OCI-LY3 (cell line): Measurements from ENCODE around the gene PEX7.
"Not testable (repeated sequence)": the region's sequence is repeated elsewhere in the genome, so short reads cannot be mapped to it uniquely, and the experiment has no call there.

Experiments used
- H2AFZ ChIP-seq: fragments of 200-600, 300-600 bp; shearing (Covaris generic); 2 replicates; pipeline ENCODE4 v1.6.0; 2014; ENCODE audit warnings: antibody characterized with exemption, low read depth, low read length
- H3K27ac ChIP-seq: fragments of 200-600, 300-600 bp; sonication (generic); 2 replicates; pipeline ENCODE4 v1.5.1; 2014; ENCODE audit warnings: mild to moderate bottlenecking, low read length, moderate library complexity, mixed read lengths
- H3K27me3 ChIP-seq: fragments of 200-600, 300-600 bp; sonication (generic); 2 replicates; pipeline ENCODE4 v1.6.1; 2014; ENCODE audit warnings: low read depth, low read length, mixed read lengths
- H3K36me3 ChIP-seq: fragments of 200-600, 300-600 bp; sonication (generic); replicated peaks from 2 replicates; pipeline ENCODE3; 2014; ENCODE audit warnings: low read depth, low read length, mixed read lengths
- H3K4me1 ChIP-seq: fragments of 300-600, 200-600 bp; sonication (generic); 2 replicates; pipeline ENCODE4 v1.6.1; 2014; ENCODE audit warnings: low read length, mixed read lengths
- H3K4me2 ChIP-seq: fragments of 200-600, 300-600 bp; sonication (generic); 2 replicates; pipeline ENCODE4 v1.6.1; 2014; ENCODE audit warnings: low read length, mixed read lengths
- H3K4me3 ChIP-seq: fragments of 300-600, 200-600 bp; sonication (generic); 2 replicates; pipeline ENCODE4 v1.5.1; 2014; ENCODE audit warnings: antibody characterized with exemption, mild to moderate bottlenecking, low read length, moderate library complexity
- H3K79me2 ChIP-seq: fragments of 300-600, 200-600 bp; shearing (Covaris generic); 2 replicates; pipeline ENCODE4 v1.6.1; 2014; ENCODE audit warnings: mild to moderate bottlenecking, low read length, mixed read lengths
- H3K9ac ChIP-seq: fragments of 300-600, 200-600 bp; shearing (Covaris generic); 2 replicates; pipeline ENCODE4 v1.6.0; 2014; ENCODE audit warnings: mild to moderate bottlenecking, low read length, moderate library complexity
- H3K9me3 ChIP-seq: fragments of 200-600, 300-600 bp; shearing (Covaris generic); 2 replicates; pipeline ENCODE4 v1.6.1; 2014; ENCODE audit warnings: low read length, mixed read lengths; ENCODE audit not compliant: insufficient read depth
- H4K20me1 ChIP-seq: fragments of 200-600, 300-600 bp; sonication (generic); 2 replicates; pipeline ENCODE4 v1.6.1; 2016; ENCODE audit warnings: low read length, mixed read lengths; ENCODE audit not compliant: insufficient read depth
- CTCF ChIP-seq: fragments of 200-600, 300-600 bp; sonication (generic); IDR thresholded peaks from 2 replicates; pipeline ENCODE4 v1.5.1; 2014; ENCODE audit warnings: antibody characterized with exemption, low read length, low read depth
- EZH2phosphoT487 ChIP-seq: fragments of 200-600 bp; shearing (Covaris generic); IDR thresholded peaks from 2 replicates; pipeline ENCODE4 v1.6.1; 2018; ENCODE audit warnings: antibody characterized with exemption, mixed run types, low read depth

PEX7 gene

GRCh38 chr6:136947037-136947436 lies 124.6 kb downstream of the PEX7 start:
- no peaks in the 10 kb centered on the region for H3K27me3 ChIP-seq
- H3K79me2 ChIP-seq = no peaks in the 10 kb centered on the region
- H3K4me1 ChIP-seq = peaks cover 8% of the 10 kb centered on the region
- H3K27ac ChIP-seq = no peak overlapping the region
- no peak for TF ChIP-seq CTCF
- no peak for TF ChIP-seq EZH2phosphoT487
- H3K9ac ChIP-seq = no peak overlapping the region
- no peaks in the 10 kb centered on the region for H3K36me3 ChIP-seq
- no peak overlapping the region for H3K4me3 ChIP-seq
- H3K9me3 ChIP-seq = no peaks in the 10 kb centered on the region
- H2AFZ ChIP-seq = no peak overlapping the region
- H4K20me1 ChIP-seq = no peaks in the 10 kb centered on the region
- H3K4me2 ChIP-seq = 0 out of 2 replicates have a peak overlapping the region, but pooled peaks have one; percentile 20

- not testable (repeated sequence) for H3K27me3 ChIP-seq, H3K79me2 ChIP-seq, H3K4me3 ChIP-seq, H3K9me3 ChIP-seq, H2AFZ ChIP-seq, H3K27ac ChIP-seq, H4K20me1 ChIP-seq, H3K9ac ChIP-seq, H3K36me3 ChIP-seq, H3K4me2 ChIP-seq
- H3K4me1 ChIP-seq = peaks cover 12% of the 10 kb centered on the region
Observed at GRCh38 chr6:136949957-136950356, 127.6 kb downstream of the PEX7 start.

GRCh38 chr6:136950436-136951126 lies 128.2 kb downstream of the PEX7 start:
- H3K4me1 ChIP-seq = peaks cover 15% of the 10 kb centered on the region
- no peak overlapping the region for H2AFZ ChIP-seq
- TF ChIP-seq CTCF = no peak
- no peak for TF ChIP-seq EZH2phosphoT487
- H3K9ac ChIP-seq = no peak overlapping the region
- no peaks in the 10 kb centered on the region for H3K27me3 ChIP-seq
- no peaks in the 10 kb centered on the region for H3K9me3 ChIP-seq
- H3K36me3 ChIP-seq = no peaks in the 10 kb centered on the region
- H3K4me2 ChIP-seq = no peak overlapping the region
- no peak overlapping the region for H3K4me3 ChIP-seq
- no peak overlapping the region for H3K27ac ChIP-seq
- no peaks in the 10 kb centered on the region for H4K20me1 ChIP-seq
- H3K79me2 ChIP-seq = no peaks in the 10 kb centered on the region

GRCh38 chr6:136952714-136953260 lies 130.4 kb downstream of the PEX7 start:
- peaks cover 12% of the 10 kb centered on the region for H3K4me1 ChIP-seq
- no peak overlapping the region for H3K27ac ChIP-seq
- H3K9ac ChIP-seq = no peak overlapping the region
- H2AFZ ChIP-seq = no peak overlapping the region
- H3K27me3 ChIP-seq = no peaks in the 10 kb centered on the region
- H3K36me3 ChIP-seq = no peaks in the 10 kb centered on the region
- no peak overlapping the region for H3K4me2 ChIP-seq
- no peaks in the 10 kb centered on the region for H4K20me1 ChIP-seq
- TF ChIP-seq CTCF = no peak
- no peak for TF ChIP-seq EZH2phosphoT487
- H3K79me2 ChIP-seq = no peaks in the 10 kb centered on the region
- H3K4me3 ChIP-seq = no peak overlapping the region
- no peaks in the 10 kb centered on the region for H3K9me3 ChIP-seq
